K562 (cell line): ENCODE results near the gene NRSN2. TPM values are rescaled to one million over a fixed set of nuclear protein-coding genes. Genes with fewer than 3 reads are reported as not detected.

ENCODE experiments used
- CBFA2T2 ChIP-seq: fragments of 450-650 bp; conservative IDR thresholded peaks from 2 replicates; pipeline ENCODE4 v1.6.1; 2017; ENCODE audit warnings: mild to moderate bottlenecking
- CBX3 ChIP-seq, 2 experiments: IDR thresholded peaks; 1 replicate in 1 of 2; 2 replicates in 1 of 2; pipeline ENCODE4 v1.6.1; 2012; ENCODE audit warnings: inconsistent platforms in 2 of 2, low read length in 2 of 2, borderline replicate concordance in 1 of 2, control low read depth in 1 of 2
- ELF4 ChIP-seq: fragments of 450-650 bp; formaldehyde crosslinking; IDR thresholded peaks from 2 replicates; pipeline ENCODE4 v1.4.0; 2022; ENCODE audit warnings: missing genetic modification characterization
- ESRRA ChIP-seq: fragments of 450-650 bp; IDR thresholded peaks from 2 replicates; pipeline ENCODE4 v1.6.1; 2014; ENCODE audit warnings: low read depth, mild to moderate bottlenecking, moderate library complexity, borderline replicate concordance
- HNRNPH1 ChIP-seq: fragments of 200-400 bp; formaldehyde crosslinking; optimal IDR thresholded peaks from 2 replicates; pipeline ENCODE3; 2017; ENCODE audit warnings: low read depth, mild to moderate bottlenecking, low read length, moderate library complexity
- KLF10 ChIP-seq: fragments of 250-450 bp; sonication (Bioruptor Pico); IDR thresholded peaks from 2 replicates; pipeline ENCODE4 v1.6.1; 2021; ENCODE audit warnings: matching md5 sums
- LARP7 ChIP-seq: fragments of 450-650 bp; IDR thresholded peaks from 2 replicates; pipeline ENCODE4 v1.6.1; 2016
- MYNN ChIP-seq, 2 experiments: sonication (generic); formaldehyde crosslinking in 1 of 2; IDR thresholded peaks; 2 replicates each; pipeline versions ENCODE4 v1.5.0 to v1.6.1; 2016 to 2020; ENCODE audit warnings: antibody characterized with exemption in 1 of 2, missing genetic modification reagents in 1 of 2
- NR2C1 ChIP-seq, 2 experiments: fragments of 450-650 bp; IDR thresholded peaks; 2 replicates each; pipeline ENCODE4 v1.6.1; 2017; ENCODE audit warnings: mild to moderate bottlenecking in 2 of 2, antibody characterized with exemption in 1 of 2, inconsistent platforms in 1 of 2, missing compliant biosample characterization in 1 of 2, missing genetic modification characterization in 1 of 2
- NRF1 ChIP-seq, 2 experiments: fragments of 450-650 bp; IDR thresholded peaks in 1 of 2; conservative IDR thresholded peaks in 1 of 2; 2 replicates each; pipeline ENCODE4 v1.6.1; 2014; ENCODE audit warnings: mild to moderate bottlenecking in 2 of 2
- PCBP2 ChIP-seq: fragments of 200-400 bp; formaldehyde crosslinking; IDR thresholded peaks from 2 replicates; pipeline ENCODE4 v1.6.1; 2018; ENCODE audit warnings: low read length, low read depth, mild to moderate bottlenecking, moderate library complexity; ENCODE audit not compliant: poor library complexity, severe bottlenecking
- PPARD ChIP-seq: fragments of 250-450 bp; sonication (Bioruptor Pico); IDR thresholded peaks from 2 replicates; pipeline ENCODE4 v1.8.0; 2022; ENCODE audit warnings: inconsistent platforms, mild to moderate bottlenecking, moderate library complexity
- RBM25 ChIP-seq: fragments of 200-400 bp; formaldehyde crosslinking; IDR thresholded peaks from 2 replicates; pipeline ENCODE4 v1.6.1; 2018; ENCODE audit warnings: low read length, low read depth, moderate library complexity; ENCODE audit not compliant: severe bottlenecking
- RFX7 ChIP-seq: fragments of 250-450 bp; sonication (Bioruptor Pico); IDR thresholded peaks from 2 replicates; pipeline ENCODE4 v1.5.1; 2021; ENCODE audit warnings: mild to moderate bottlenecking
- RNF2 ChIP-seq: sonication (generic); IDR thresholded peaks from 2 replicates; pipeline ENCODE4 v1.6.1; 2016
- SAFB2 ChIP-seq: fragments of 200-400 bp; formaldehyde crosslinking; IDR thresholded peaks from 2 replicates; pipeline ENCODE4 v1.6.1; 2018; ENCODE audit warnings: borderline replicate concordance, low read length, low read depth, moderate library complexity; ENCODE audit not compliant: severe bottlenecking
- SMARCC2 ChIP-seq: fragments of 450-650 bp; IDR thresholded peaks from 2 replicates; pipeline ENCODE4 v1.6.1; 2017; ENCODE audit warnings: antibody characterized with exemption, moderate library complexity, mild to moderate bottlenecking, low read depth
- STAT5B ChIP-seq: fragments of 250-450 bp; sonication (Bioruptor Pico); IDR thresholded peaks from 2 replicates; pipeline ENCODE4 v1.8.0; 2021; ENCODE audit warnings: mild to moderate bottlenecking, inconsistent platforms
- UBTF ChIP-seq, 2 experiments: IDR thresholded peaks; 2 replicates each; pipeline ENCODE4 v1.6.1; 2012; ENCODE audit warnings: improper control_type of control experiment in 2 of 2, low read depth in 2 of 2, low read length in 2 of 2, borderline replicate concordance in 1 of 2
- ZNF184 ChIP-seq: sonication (generic); formaldehyde crosslinking; IDR thresholded peaks from 2 replicates; pipeline ENCODE4 v1.5.0; 2020; ENCODE audit warnings: missing genetic modification reagents
- ZNF212 ChIP-seq: fragments of 450-650 bp; formaldehyde crosslinking; IDR thresholded peaks from 2 replicates; pipeline ENCODE4 v1.4.0; 2020; ENCODE audit warnings: mild to moderate bottlenecking
- ZNF696 ChIP-seq: fragments of 250-450 bp; sonication (Bioruptor Pico); conservative IDR thresholded peaks from 2 replicates; pipeline ENCODE4 v1.4.0; 2020; ENCODE audit warnings: mild to moderate bottlenecking, moderate library complexity
- ZNF785 ChIP-seq: fragments of 250-450 bp; sonication (Bioruptor Pico); IDR thresholded peaks from 2 replicates; pipeline ENCODE4 v1.4.0; 2020; ENCODE audit warnings: mild to moderate bottlenecking
- ZSCAN29 ChIP-seq: fragments of 450-650 bp; IDR thresholded peaks from 2 replicates; pipeline ENCODE4 v1.6.1; 2017
- polyA plus RNA-seq, 8 experiments: library from polyadenylated mRNA; depleted of rRNA in 4 of 8; stranded (reverse) in 5 of 8; unstranded in 3 of 8; fragments of >200 nt; fragmentation: Nextera tagmentation in 2 of 8; fragmentation: Illumina TruSeq in 1 of 8; extraction: Ambion mirVana in 2 of 8; extraction: Trizol in 1 of 8; gene quantifications; 2 replicates each; pipeline versions ENCODE4 v1.2.1 to v1.2.3, GENCODE V29; 2011 to 2014; ENCODE audit warnings: inconsistent platforms in 1 of 8, missing spikeins in 1 of 8
- total RNA-seq, 7 experiments: library from RNA; depleted of rRNA in 6 of 7; stranded (reverse); fragments of >200 nt in 6 of 7; fragmentation: Illumina TruSeq in 2 of 7; extraction: Trizol in 2 of 7; gene quantifications; 2 replicates each; pipeline versions ENCODE4 v1.2.1 to v1.2.3, GENCODE V29; 2011 to 2021; ENCODE audit warnings: low replicate concordance in 1 of 7
- TF ChIP-seq, protein P1 (sequence below): IDR thresholded peaks from 2 replicates; pipeline ENCODE4 v1.6.1; 2011; ENCODE audit warnings: borderline replicate concordance, low read depth, mild to moderate bottlenecking, moderate library complexity, low read length; ENCODE audit not compliant: insufficient read depth, poor library complexity, severe bottlenecking

The NRSN2 gene
- total and polyA plus RNA-seq, 9 of the 15 experiments (the other 6 are each of a cell fraction or from before 2014, with no cell fraction given) = 7.5 to 29.7 (median 11.1) TPM

GRCh38 chr20:371755-372542 is 25.0 kb downstream of the NRSN2 start (continued):
- TF ChIP-seq SMARCC2 (no peak), HNRNPH1 (no peak), CBFA2T2 (peak; percentile 56), ZNF785 (CRISPR knock-in tag) (no peak), KLF10 (no peak), CBX3 (IDR thresholded peaks at IDR 0.05; ENCODE audit: borderline replicate concordance in 1 of 2, low read length in 2 of 2) (0 out of 3 replicates have a peak, but pooled peaks of 1 of the 2 experiments have one; percentile 61), PCBP2 (no peak), RBM25 (no peak), ZSCAN29 (no peak), MYNN (IDR thresholded peaks at IDR 0.05) (peak; percentile 75), MYNN (CRISPR knock-in tag; IDR thresholded peaks at IDR 0.05) (no peak), ZNF212 (CRISPR knock-in tag) (no peak), UBTF (IDR thresholded peaks at IDR 0.05; ENCODE audit: borderline replicate concordance in 1 of 2, low read depth in 2 of 2, low read length in 2 of 2) (0 out of 4 replicates have a peak, but pooled peaks of 1 of the 2 experiments have one; percentile 54), ELF4 (peak; percentile 58; the same call in 1 of the 2 replicates), RFX7 (no peak), NRF1 (conservative IDR thresholded peaks at IDR 0.05 in 1 of 2, IDR thresholded peaks at IDR 0.05 in 1 of 2) (peak; percentile 82 to 84), SAFB2 (no peak), ESRRA (peak; percentile 95), ZNF184 (no peak), ZNF696 (CRISPR knock-in tag) (no peak), STAT5B (CRISPR knock-in tag) (no peak), NR2C1 (IDR thresholded peaks at IDR 0.05) (peak; percentile 31; the same call in 1 of the 2 replicates), NR2C1 (tag; IDR thresholded peaks at IDR 0.05) (peak; percentile 40; the same call in 1 of the 2 replicates), PPARD (CRISPR knock-in tag) (no peak), LARP7 (no peak), RNF2 (peak; percentile 98)
- TF ChIP-seq, protein P1, sequence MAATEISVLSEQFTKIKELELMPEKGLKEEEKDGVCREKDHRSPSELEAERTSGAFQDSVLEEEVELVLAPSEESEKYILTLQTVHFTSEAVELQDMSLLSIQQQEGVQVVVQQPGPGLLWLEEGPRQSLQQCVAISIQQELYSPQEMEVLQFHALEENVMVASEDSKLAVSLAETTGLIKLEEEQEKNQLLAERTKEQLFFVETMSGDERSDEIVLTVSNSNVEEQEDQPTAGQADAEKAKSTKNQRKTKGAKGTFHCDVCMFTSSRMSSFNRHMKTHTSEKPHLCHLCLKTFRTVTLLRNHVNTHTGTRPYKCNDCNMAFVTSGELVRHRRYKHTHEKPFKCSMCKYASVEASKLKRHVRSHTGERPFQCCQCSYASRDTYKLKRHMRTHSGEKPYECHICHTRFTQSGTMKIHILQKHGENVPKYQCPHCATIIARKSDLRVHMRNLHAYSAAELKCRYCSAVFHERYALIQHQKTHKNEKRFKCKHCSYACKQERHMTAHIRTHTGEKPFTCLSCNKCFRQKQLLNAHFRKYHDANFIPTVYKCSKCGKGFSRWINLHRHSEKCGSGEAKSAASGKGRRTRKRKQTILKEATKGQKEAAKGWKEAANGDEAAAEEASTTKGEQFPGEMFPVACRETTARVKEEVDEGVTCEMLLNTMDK = no peak
